Epithelial cell of esophagus (primary cell): ENCODE data around the gene SH3BGRL3.

ENCODE experiments used
- DNase-seq: peaks from one replicate; pipeline ENCODE4 v3.0.0; 2010; ENCODE audit warnings: low read depth
- H3K4me3 ChIP-seq: 2 replicates; pipeline ENCODE4 v1.5.1; 2011; ENCODE audit warnings: mild to moderate bottlenecking, low read length, control low read depth
- CTCF ChIP-seq: IDR thresholded peaks from 2 replicates; pipeline ENCODE4 v1.5.1; 2011; ENCODE audit warnings: low read depth, mild to moderate bottlenecking, low read length, control low read depth, inconsistent platforms; ENCODE audit not compliant: insufficient read depth; ENCODE audit errors: missing control alignments

The SH3BGRL3 gene

DNA sequence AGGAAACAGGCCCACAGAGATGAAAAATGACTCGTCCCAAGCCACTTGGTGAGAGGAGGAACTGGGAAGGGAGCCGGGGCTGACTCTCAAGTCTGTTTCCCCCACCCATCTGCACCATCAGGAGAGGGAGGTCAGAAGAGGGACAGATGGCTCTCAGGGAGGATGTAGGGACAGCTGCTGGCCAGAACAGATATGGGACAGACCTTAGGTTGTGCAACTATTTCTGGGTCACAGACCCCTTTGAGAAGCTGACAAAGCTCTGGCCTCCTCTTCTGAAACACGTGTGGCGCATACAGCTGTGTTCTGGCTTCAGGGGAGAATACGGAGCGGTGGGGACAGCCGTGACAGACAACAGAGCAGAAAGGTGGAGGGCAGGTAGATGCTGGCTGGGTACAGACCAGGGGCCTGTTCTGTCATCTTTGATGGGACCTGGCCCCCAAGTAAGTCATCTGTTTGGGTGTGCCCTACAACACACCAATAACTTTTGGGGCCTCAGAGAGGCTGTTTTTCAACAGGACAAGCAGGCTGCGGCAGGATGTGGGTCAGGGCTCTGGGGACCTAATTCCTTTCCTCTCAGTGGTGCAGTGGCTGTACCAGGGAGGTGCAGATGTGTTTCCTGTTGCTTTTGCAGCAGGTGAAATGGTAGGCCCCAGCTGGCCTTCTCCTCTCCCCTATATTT is 7.3 kb downstream of the SH3BGRL3 start:
- no peak for DNase-seq
- TF ChIP-seq CTCF: no peak
- no peak overlapping the region for H3K4me3 ChIP-seq

GRCh38 chr1:26287811-26288210 is 7.9 kb downstream of the SH3BGRL3 start:
- no peak for DNase-seq
- H3K4me3 ChIP-seq: no peak overlapping the region
- TF ChIP-seq CTCF: no peak

DNA sequence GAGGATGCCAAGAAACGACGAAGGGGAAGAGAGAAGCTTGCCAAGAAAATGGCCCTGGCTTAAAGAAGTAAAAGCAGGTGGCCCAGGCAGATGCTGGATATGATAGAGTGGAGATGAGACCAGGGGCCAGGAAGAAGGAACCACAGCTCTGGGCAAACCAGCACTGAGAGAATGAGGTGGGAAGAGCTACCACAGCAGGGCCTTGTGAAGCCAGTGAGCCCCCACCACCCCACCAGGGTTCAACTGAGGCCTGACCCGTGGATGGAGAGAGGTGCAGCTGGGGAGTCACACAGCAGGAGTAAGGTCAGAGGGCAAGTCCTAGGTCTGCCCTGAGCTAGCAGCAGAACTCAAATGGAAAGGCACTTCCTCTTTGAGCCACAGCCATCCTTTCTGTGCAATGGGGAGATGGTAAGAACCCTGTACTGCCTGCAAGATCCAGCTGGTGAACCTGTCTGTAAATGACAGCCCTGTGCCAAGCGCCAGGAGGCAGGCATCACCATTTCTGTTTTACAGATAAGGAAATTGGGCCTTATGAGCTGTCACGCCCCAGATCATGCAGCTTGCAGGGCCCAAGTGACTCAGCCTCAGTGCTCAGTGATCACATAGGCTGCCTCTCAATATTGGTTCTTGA is 8.5 kb downstream of the SH3BGRL3 start:
- H3K4me3 ChIP-seq: no peak overlapping the region
- no peak for TF ChIP-seq CTCF
- peak; percentile 64 for DNase-seq

DNA sequence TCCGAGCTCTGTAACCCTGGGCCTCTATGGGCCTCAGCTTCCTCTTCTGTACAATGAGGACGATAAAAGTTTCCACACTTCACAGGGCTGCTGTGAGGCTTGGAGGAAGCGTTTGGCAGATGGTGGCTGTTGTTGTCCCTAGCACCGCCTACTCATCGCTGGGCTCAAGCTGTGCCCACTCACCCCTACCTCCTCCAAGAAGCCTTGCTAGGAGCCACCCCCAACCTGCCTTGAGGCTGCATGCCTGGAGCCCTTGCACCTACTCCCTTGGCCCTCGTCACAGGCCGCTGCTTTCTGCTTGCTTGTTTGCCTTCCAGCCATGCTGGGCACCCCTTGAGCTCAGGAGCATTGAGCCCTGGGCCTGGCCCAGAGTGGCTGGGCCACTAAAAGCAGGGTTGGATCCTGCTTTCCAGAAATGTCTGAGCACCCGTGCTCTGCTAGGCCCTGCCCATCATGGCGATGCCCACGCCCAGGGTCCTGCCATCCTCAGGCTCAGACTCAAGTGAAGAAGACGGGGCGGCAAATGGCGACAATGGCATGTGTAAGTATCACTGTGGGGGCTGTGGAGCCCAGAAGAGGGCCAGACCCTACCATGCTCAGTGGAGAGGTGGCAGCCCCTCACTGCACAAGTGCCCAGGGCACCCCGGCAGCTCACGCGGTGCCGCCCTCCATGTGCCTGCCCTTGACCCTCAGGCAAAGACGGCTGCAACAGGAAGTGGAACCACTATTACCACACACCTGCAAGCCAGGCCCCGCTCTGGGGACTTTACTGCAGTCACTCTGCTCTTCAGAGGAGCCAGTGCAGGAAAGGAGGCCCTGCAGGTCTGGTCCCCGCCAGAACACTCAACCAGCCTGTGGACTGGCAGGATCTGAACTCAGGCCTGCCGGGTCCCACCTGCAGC is 9.5 kb downstream of the SH3BGRL3 start:
- H3K4me3 ChIP-seq: no peak overlapping the region
- TF ChIP-seq CTCF: no peak
- DNase-seq: no peak

- DNase-seq: no peak
Observed at GRCh38 chr1:26290122-26290881, 10.4 kb downstream of the SH3BGRL3 start.

More at GRCh38 chr1:26290122-26290881, 10.4 kb downstream of the SH3BGRL3 start:
- no peak for TF ChIP-seq CTCF
- H3K4me3 ChIP-seq: no peak overlapping the region
